ENCODE results near the gene WASF3.

DNA sequence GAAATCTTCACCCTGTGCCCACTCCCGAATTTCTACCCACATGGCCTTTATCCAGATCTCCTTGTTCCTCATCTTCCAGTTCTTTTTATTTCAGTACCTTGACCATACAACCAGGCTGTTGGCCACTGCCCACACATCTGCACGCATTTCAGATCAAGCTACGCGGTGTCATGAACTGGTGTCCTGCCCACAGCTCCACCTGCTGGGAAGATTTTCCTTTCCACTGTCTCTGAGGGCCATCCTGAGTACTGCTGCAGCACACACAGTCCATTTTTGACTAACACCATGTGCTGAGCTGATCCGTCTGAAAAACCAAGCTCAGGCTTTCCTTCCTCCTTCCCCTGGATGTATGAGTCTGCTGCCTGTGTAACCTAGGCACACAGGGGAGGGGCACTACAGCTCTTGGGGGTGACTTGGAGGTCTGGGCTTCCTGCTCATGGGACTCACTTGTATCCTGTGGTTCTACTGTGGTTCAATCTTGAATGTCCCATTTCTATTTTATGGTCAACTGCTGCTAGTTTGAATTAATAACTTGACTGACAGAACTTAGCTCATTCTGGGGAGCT lies 71.9 kb downstream of the WASF3 start:
- TF ChIP-seq, protein P1, sequence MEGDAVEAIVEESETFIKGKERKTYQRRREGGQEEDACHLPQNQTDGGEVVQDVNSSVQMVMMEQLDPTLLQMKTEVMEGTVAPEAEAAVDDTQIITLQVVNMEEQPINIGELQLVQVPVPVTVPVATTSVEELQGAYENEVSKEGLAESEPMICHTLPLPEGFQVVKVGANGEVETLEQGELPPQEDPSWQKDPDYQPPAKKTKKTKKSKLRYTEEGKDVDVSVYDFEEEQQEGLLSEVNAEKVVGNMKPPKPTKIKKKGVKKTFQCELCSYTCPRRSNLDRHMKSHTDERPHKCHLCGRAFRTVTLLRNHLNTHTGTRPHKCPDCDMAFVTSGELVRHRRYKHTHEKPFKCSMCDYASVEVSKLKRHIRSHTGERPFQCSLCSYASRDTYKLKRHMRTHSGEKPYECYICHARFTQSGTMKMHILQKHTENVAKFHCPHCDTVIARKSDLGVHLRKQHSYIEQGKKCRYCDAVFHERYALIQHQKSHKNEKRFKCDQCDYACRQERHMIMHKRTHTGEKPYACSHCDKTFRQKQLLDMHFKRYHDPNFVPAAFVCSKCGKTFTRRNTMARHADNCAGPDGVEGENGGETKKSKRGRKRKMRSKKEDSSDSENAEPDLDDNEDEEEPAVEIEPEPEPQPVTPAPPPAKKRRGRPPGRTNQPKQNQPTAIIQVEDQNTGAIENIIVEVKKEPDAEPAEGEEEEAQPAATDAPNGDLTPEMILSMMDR (conservative IDR thresholded peaks at IDR 0.05): peak; percentile 44
- TF ChIP-seq ZFX (IDR thresholded peaks at IDR 0.05): no peak
